ENCODE measurements around the gene KLHL17.

GRCh38 chr1:1013105-1013921 is 52.9 kb downstream of the KLHL17 start, which contains the start of gene ISG15:
- peak in 2 of 11 experiments; percentile 10 to 30 for TF ChIP-seq CTCF (IDR thresholded peaks at IDR 0.05 in 8 of 11, conservative IDR thresholded peaks at IDR 0.05 in 3 of 11)
- TF ChIP-seq POLR2AphosphoS5 (IDR thresholded peaks at IDR 0.05): peak; percentile 95 to 99 (median 96)

Measured in spleen (tissue), 7 donors.